SK-N-SH (cell line): ENCODE measurements around the gene PGLYRP4. TPM values are rescaled to one million over a fixed set of nuclear protein-coding genes. Genes with fewer than 3 reads are reported as not detected.

Source experiments
- CTCF ChIA-PET: fragments of 300-600, 350-600 bp; formaldehyde crosslinking; extraction: SDS; loops from one replicate; lab custom pipeline; 2021; lab: Yijun Ruan, JAX
- POLR2A ChIA-PET: fragments of 350-600 bp; sonication (Branson Sonifier 250); formaldehyde crosslinking; extraction: SDS; loops from one replicate; lab custom pipeline; 2020; ENCODE audit warnings: antibody characterized with exemption, inconsistent platforms; lab: Yijun Ruan, JAX
- DNase-seq: peaks from one replicate; pipeline ENCODE4 v3.0.0; 2012
- H2AFZ ChIP-seq: fragments of 200-600 bp; sonication (generic); 2 replicates; pipeline ENCODE4 v1.8.1; 2016; ENCODE audit warnings: antibody characterized with exemption, mild to moderate bottlenecking, low read depth
- H3F3A ChIP-seq: fragments of 200-600 bp; sonication (generic); replicated peaks from 2 replicates; pipeline ENCODE3; 2016; ENCODE audit warnings: antibody characterized with exemption, mild to moderate bottlenecking; ENCODE audit not compliant: insufficient read depth
- H3K27ac ChIP-seq, 2 experiments: fragments of 200-500 bp in 1 of 2; fragments of 200-600 bp in 1 of 2; sonication (Bioruptor generic) in 1 of 2; sonication (generic), shearing (Covaris generic) in 1 of 2; 2 replicates each; pipeline versions ENCODE4 v1.5.1 to v1.6.1; 2014 to 2016; ENCODE audit warnings: low read depth in 2 of 2, inconsistent platforms in 1 of 2, low read length in 1 of 2, mild to moderate bottlenecking in 1 of 2, mixed read lengths in 1 of 2
- H3K27me3 ChIP-seq: fragments of 200-600 bp; sonication (generic), shearing (Covaris generic); 2 replicates; pipeline ENCODE4 v1.6.1; 2016; ENCODE audit warnings: mixed run types; ENCODE audit not compliant: insufficient read depth
- H3K36me3 ChIP-seq, 2 experiments: fragments of 200-500 bp in 1 of 2; fragments of 200-600 bp in 1 of 2; sonication (Bioruptor generic) in 1 of 2; sonication (generic) in 1 of 2; replicated peaks in 1 of 2; 2 replicates each; pipeline versions ENCODE3 to v1.5.1; 2014 to 2016; ENCODE audit warnings: low read length in 1 of 2, mild to moderate bottlenecking in 1 of 2; ENCODE audit not compliant: insufficient read depth in 2 of 2, control insufficient read depth in 1 of 2
- H3K4me1 ChIP-seq, 2 experiments: fragments of 200-500 bp in 1 of 2; fragments of 200-600 bp in 1 of 2; sonication (Bioruptor generic) in 1 of 2; sonication (generic), shearing (Covaris generic) in 1 of 2; 2 replicates each; pipeline versions ENCODE4 v1.5.1 to v1.6.1; 2014 to 2016; ENCODE audit warnings: low read depth in 1 of 2, low read length in 1 of 2, mixed run types in 1 of 2; ENCODE audit not compliant: insufficient read depth in 2 of 2, control insufficient read depth in 1 of 2
- H3K4me2 ChIP-seq: fragments of 200-600 bp; sonication (generic), shearing (Covaris generic); 2 replicates; pipeline ENCODE4 v1.6.1; 2017; ENCODE audit warnings: mixed run types
- H3K4me3 ChIP-seq, 2 experiments: fragments of 200-500 bp in 1 of 2; fragments of 200-600 bp in 1 of 2; sonication (Bioruptor generic) in 1 of 2; sonication (generic), shearing (Covaris generic) in 1 of 2; 2 replicates each; pipeline versions ENCODE4 v1.5.1 to v1.8.1; 2014 to 2016; ENCODE audit warnings: low read depth in 2 of 2, inconsistent platforms in 1 of 2, low read length in 1 of 2, mild to moderate bottlenecking in 1 of 2, mixed read lengths in 1 of 2, moderate library complexity in 1 of 2
- H3K79me2 ChIP-seq: fragments of 200-600 bp; sonication (generic); 2 replicates; pipeline ENCODE4 v1.8.1; 2017; ENCODE audit warnings: mild to moderate bottlenecking; ENCODE audit not compliant: insufficient read depth
- H3K9ac ChIP-seq: fragments of 200-600 bp; sonication (generic); 2 replicates; pipeline ENCODE4 v1.6.1; 2017; ENCODE audit warnings: mixed run types
- H3K9me2 ChIP-seq: fragments of 200-600 bp; sonication (generic); 2 replicates; pipeline ENCODE4 v1.6.1; 2017; ENCODE audit warnings: mixed run types
- H3K9me3 ChIP-seq: fragments of 200-600 bp; sonication (generic); 2 replicates; pipeline ENCODE4 v1.6.1; 2017; ENCODE audit warnings: mixed run types, mild to moderate bottlenecking, moderate library complexity
- H4K20me1 ChIP-seq: fragments of 200-600 bp; sonication (generic); 2 replicates; pipeline ENCODE4 v1.6.1; 2017; ENCODE audit warnings: mild to moderate bottlenecking, mixed run types; ENCODE audit not compliant: insufficient read depth
- CTCF ChIP-seq: fragments of 200-600 bp; sonication (generic); IDR thresholded peaks from 2 replicates; pipeline ENCODE4 v1.6.1; 2017; ENCODE audit warnings: antibody characterized with exemption, mild to moderate bottlenecking, moderate library complexity
- GABPA ChIP-seq: IDR thresholded peaks from 2 replicates; pipeline ENCODE4 v1.4.0; 2012; ENCODE audit warnings: low read depth, mild to moderate bottlenecking
- IRF3 ChIP-seq: fragments of 150-350 bp; IDR thresholded peaks from 2 replicates; pipeline ENCODE4 v1.6.1; 2016; ENCODE audit warnings: mild to moderate bottlenecking, low read depth, low read length
- MAX ChIP-seq: IDR thresholded peaks from 2 replicates; pipeline ENCODE4 v1.4.0; 2012; ENCODE audit warnings: low read depth
- MXI1 ChIP-seq: IDR thresholded peaks from 2 replicates; pipeline ENCODE4 v1.6.1; 2012; ENCODE audit warnings: mild to moderate bottlenecking, low read depth, low read length, improper control_type of control experiment
- POLR2AphosphoS5 ChIP-seq: IDR thresholded peaks from 2 replicates; pipeline ENCODE4 v1.6.1; 2012; ENCODE audit warnings: low read depth, low read length
- RAD21 ChIP-seq: IDR thresholded peaks from 2 replicates; pipeline ENCODE4 v1.6.1; 2012; ENCODE audit warnings: mild to moderate bottlenecking, low read length
- REST ChIP-seq: IDR thresholded peaks from 2 replicates; pipeline ENCODE4 v1.6.1; 2012; ENCODE audit warnings: mild to moderate bottlenecking, low read depth, low read length, moderate library complexity
- USF2 ChIP-seq: fragments of 150-350 bp; IDR thresholded peaks from 2 replicates; pipeline ENCODE4 v1.6.1; 2017; ENCODE audit warnings: antibody characterized with exemption, low read length, low read depth, borderline replicate concordance
- WGBS: methylation state at CpG from one replicate; pipeline ENCODE4 v1.1.6; 2017; ENCODE audit warnings: low lambda C conversion rate; 5-methylcytosine and 5-hydroxymethylcytosine counted together
- polyA plus RNA-seq, 3 experiments: library from polyadenylated mRNA; depleted of rRNA; stranded (reverse); fragments of >200 nt; gene quantifications; 2 replicates each; pipeline ENCODE4 v1.2.3, GENCODE V29; 2012

Gene PGLYRP4
- polyA plus RNA-seq, 1 of the 3 experiments (the other 2 are of a cell fraction), result not detected

- CTCF ChIA-PET, result no interaction called here
- no peaks in the 10 kb centered on the region for H3F3A ChIP-seq
- POLR2A ChIA-PET, result no interaction called here
- no peak overlapping the region for H3K27ac ChIP-seq
- H3K9ac ChIP-seq, result no peak overlapping the region
- H3K4me1 ChIP-seq, result no peaks in the 10 kb centered on the region
- no peaks in the 10 kb centered on the region for H3K79me2 ChIP-seq
- TF ChIP-seq RAD21 (no peak), MXI1 (no peak), CTCF (no peak), REST (no peak), GABPA (no peak), MAX (no peak), USF2 (no peak), IRF3 (no peak), POLR2AphosphoS5 (no peak)
- no peak for DNase-seq
- no peaks in the 10 kb centered on the region for H4K20me1 ChIP-seq
- no peak overlapping the region for H3K4me2 ChIP-seq
- WGBS, result no CpG with 5 or more reads among the region's 2 CpGs
- H2AFZ ChIP-seq, result no peak overlapping the region
- no peak overlapping the region for H3K4me3 ChIP-seq
- no peaks in the 10 kb centered on the region for H3K9me2 ChIP-seq
- H3K27me3 ChIP-seq, result peaks cover 30% of the 10 kb centered on the region; the same call in 1 of the 2 replicates
- H3K9me3 ChIP-seq, result no peaks in the 10 kb centered on the region
- no peaks in the 10 kb centered on the region for H3K36me3 ChIP-seq
Measured at GRCh38 chr1:153309441-153309840, 39.2 kb downstream of the PGLYRP4 start.
